Body of pancreas (tissue), 4 donors: ENCODE measurements around the gene PEX14.

ENCODE experiments used
- CTCF ChIP-seq, 7 experiments: fragments of 450-650 bp in 4 of 7; fragments of 200-600 bp in 3 of 7; sonication (generic) in 3 of 7; IDR thresholded peaks; one replicate each; pipeline ENCODE4 v1.5.1; 2016 to 2019; ENCODE audit warnings: antibody characterized with exemption in 7 of 7
- POLR2A ChIP-seq, 3 donors: fragments of 450-650 bp; IDR thresholded peaks; one replicate each; pipeline ENCODE4 v1.6.1; 2016; ENCODE audit warnings: antibody characterized with exemption in 3 of 3, mild to moderate bottlenecking in 2 of 3

- TF ChIP-seq CTCF (IDR thresholded peaks at IDR 0.05): no peak
- TF ChIP-seq POLR2A (IDR thresholded peaks at IDR 0.05): no peak
Measured at GRCh38 chr1:10450836-10451235, 23.9 kb upstream of the PEX14 start.
